HG02588 (cell line): ENCODE measurements around the gene SLC34A3.
A peak's percentile ranks its signal among the peaks of the same experiment; 100 is the strongest.

Source experiments
- ATAC-seq: cut with Tn5 transposase; IDR thresholded peaks from one replicate; pipeline ENCODE4 v1.9.1; 2021; ENCODE audit warnings: mild to moderate bottlenecking, moderate library complexity; ENCODE audit not compliant: unreplicated experiment

The SLC34A3 gene

GRCh38 chr9:137195525-137196220 is 35.0 kb upstream of the SLC34A3 start:
- ATAC-seq, result no peak

- ATAC-seq, result no peak
These were observed 32.4 kb upstream of the SLC34A3 start for GRCh38 chr9:137198051-137198901.

DNA sequence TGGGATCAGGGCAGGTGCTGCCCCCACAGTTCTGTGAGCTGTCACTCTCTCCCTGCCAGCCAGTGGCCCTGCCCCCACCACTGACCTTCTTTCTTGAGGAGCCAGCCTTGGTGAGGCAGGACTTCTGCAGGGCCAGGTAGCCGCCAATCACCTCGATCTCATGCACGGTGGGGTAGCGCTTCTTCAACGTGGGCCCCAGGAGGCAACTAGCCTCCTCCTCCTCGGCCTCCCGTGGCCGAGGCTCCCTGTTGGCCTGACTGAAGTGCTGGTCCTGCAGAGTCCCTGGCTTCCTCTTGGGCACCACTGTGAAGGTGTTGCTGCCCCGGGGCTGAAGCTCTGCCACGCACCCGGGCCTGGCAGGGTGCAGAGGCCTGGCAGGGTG is 31.8 kb upstream of the SLC34A3 start:
- ATAC-seq, result no peak

DNA sequence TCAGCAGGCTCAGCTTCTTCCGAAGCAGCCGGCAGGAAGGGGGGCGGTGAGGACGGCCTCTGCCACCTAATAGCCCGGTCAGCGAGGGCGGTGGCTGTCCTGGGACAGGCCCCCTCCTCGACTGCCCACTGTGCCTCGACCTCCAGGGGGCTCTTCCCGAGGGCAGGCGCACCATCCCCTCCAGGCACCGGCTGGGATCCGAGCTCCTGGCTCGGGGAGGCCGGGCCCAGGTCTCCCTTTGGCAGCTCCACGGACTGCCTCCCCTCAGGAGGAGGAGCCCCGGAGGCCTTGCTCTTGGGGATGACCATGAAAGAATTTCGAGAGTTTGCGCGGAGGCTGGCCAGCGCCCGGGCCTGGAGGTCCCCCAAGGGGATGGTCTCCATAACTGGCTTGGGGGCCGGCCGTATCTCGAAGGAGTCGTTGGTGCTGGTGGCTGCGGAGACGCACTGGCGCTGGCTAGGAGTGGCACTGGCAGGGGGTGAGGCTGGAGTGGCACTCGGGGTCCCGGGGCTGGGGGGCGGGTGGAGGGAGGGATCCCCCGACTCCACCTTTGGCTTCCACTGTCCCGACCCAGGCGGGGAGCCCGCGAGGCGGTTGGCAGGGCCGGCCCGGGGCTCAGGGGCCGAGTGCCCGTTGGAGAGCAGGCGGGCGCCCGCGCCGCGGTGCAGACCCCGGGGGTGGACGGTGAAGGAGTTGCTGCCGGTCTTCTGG is 31.1 kb upstream of the SLC34A3 start:
- no peak for ATAC-seq

DNA sequence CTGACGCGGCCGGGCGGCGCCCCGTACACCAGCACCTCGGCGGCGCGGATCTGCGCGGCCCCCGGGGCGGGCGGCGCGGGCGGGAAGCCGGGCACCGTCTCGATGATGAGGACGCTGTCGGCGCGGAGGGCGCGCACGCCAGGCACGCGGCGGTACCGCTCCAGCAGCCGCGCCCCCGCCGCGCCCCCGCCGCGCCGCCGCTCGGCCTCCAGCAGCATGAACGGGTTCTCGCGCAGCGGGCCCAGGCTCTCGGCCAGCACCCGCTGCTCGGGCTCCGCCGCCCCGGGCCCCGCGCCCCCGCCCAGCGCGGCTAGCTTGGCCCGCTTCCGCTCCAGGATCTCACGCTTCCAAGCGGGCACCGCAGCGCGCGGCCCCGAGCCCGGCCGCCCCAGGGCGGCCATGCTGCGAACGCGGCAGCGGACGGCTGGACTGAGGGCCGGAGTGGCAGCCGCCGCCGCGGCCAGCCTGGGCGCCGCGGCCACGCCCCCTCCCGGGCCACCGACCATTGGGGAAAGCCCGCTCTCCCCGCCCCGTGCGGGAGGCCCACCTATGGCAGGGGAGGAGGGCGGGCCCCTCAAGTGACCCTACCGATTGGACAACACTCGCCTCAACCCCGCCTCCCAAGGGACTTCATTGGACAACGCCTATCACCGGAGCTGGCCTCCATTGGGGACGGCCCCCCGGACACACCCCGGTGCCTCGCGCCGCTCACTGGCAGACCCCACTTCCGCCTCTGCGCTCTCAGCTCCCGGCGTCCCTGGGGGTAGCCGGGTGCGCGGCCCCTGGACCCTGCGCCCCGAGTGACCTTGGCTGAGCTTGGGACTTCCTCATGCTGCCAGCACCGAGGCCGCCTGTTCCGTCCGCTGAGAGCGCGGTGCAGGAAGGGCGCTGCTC is 30.1 kb upstream of the SLC34A3 start, which contains the start of gene TPRN:
Gene TPRN, minus strand, starts transcription at position 431 of the 894 bp plus-strand sequence. Its CDS starts 30 bp downstream, at position 401.
- peak; percentile 75 for ATAC-seq

GRCh38 chr9:137201205-137201868 is 29.4 kb upstream of the SLC34A3 start:
- ATAC-seq, result no peak

GRCh38 chr9:137202966-137203365 is 27.7 kb upstream of the SLC34A3 start:
- ATAC-seq, result no peak

- no peak for ATAC-seq
These were observed 26.0 kb upstream of the SLC34A3 start for GRCh38 chr9:137204731-137205125.

DNA sequence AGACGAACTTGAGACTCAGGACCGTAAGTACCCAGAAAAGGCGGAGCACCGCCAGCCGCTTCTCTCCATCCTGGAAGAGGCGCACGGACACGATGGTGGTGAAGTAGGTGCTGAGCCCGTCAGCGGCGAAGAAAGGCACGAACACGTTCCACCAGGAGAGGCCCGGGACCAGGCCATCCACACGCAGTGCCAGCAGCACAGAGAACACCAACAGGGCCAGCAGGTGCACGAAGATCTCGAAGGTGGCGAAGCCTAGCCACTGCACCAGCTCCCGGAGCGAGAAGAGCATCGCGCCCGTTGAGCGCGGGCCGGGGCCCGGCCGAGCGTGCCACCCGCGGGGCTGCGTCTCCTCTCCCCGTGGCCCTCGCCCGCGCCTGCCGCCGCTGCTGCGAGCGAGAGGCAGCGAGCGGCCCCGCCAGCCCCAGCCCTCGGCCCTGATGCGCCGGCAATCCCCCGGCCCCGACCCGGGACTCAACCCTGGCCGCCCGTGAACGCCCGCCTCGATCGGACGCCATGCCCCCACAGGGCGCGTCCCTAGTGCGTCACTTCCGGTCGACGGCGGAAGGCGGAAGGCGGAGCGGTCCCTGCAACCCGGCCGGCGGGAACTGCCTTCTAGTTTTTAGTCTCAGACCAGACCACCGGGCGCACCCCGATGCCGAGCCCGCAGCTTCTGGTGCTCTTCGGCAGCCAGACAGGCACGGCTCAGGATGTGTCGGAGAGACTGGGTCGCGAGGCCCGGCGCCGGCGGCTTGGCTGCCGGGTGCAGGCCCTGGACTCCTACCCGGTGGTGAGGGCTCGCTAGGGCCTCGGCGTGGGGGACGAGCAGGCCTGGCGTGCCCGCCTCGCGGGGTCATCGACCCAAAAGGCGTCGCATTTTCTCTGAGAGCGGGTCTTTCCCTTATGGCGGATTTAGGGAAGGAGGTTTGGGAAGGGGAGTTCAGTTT is 25.3 kb upstream of the SLC34A3 start, which contains the start of the genes NDOR1 and TMEM203:
Gene NDOR1, plus strand, starts transcription at position 575 of the 944 bp plus-strand sequence. Its CDS starts 78 bp downstream, at position 653.
Gene TMEM203, minus strand, starts transcription at position 523 of the 944 bp plus-strand sequence. Its CDS starts 234 bp downstream, at position 289.
- ATAC-seq, result peak; percentile 52

DNA sequence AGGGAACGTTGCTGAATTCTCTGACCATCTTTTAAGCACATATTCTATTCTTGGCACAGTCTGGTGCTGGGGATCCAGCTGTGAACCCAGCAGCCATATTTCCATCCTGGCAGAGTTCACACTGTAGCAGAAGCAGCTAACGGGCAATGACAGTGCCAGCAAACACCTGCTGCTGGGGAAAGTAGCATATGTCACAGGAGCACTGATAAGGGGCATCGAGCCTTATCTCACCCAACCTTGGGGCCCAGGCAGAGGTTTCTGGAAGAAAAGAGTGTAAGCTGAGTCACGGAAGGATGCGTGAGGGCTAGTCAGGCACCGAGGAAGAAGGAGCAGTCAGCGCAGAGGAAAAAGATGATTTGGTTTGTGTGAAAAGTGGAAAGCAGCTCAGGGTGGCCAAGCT is 24.1 kb upstream of the SLC34A3 start:
- ATAC-seq, result no peak

- no peak for ATAC-seq
These were observed 19.2 kb upstream of the SLC34A3 start for GRCh38 chr9:137211532-137211931.

DNA sequence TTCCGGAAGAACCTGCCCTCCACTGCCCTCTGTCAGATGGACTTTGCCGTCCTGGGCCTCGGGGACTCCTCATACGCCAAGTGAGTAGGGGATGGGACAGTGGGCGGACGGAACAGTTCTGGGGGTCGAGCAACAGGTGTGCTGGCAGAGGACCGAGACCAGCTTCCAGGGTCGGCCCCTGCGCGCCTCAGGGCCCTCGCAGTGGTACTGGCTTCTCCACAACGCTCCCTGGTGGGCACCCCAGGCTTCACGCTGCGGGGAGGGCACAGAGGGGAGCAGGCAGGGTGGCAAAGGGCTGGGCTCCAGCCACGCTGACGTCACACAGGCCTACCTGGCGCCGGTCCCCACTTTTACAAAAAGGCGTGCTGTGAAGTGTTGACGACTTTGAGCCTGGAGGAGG is 18.2 kb upstream of the SLC34A3 start:
- ATAC-seq, result no peak

- ATAC-seq, result no peak
These were observed 17.3 kb upstream of the SLC34A3 start for GRCh38 chr9:137213160-137214060.

DNA sequence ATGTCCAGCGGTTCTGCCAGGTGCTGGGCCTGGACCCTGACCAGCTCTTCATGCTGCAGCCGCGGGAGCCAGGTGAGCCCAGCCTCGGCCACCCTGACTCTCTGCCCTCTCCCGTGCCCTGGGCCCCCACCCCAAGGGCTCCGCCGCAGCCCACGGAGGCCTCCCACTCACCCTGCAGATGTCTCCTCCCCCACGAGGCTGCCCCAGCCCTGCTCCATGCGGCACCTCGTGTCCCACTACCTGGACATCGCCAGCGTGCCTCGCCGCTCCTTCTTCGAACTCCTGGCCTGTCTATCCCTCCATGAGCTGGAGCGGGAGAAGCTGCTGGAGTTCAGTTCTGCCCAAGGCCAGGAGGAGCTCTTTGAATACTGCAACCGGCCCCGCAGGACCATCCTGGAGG is 16.1 kb upstream of the SLC34A3 start:
- no peak for ATAC-seq

DNA sequence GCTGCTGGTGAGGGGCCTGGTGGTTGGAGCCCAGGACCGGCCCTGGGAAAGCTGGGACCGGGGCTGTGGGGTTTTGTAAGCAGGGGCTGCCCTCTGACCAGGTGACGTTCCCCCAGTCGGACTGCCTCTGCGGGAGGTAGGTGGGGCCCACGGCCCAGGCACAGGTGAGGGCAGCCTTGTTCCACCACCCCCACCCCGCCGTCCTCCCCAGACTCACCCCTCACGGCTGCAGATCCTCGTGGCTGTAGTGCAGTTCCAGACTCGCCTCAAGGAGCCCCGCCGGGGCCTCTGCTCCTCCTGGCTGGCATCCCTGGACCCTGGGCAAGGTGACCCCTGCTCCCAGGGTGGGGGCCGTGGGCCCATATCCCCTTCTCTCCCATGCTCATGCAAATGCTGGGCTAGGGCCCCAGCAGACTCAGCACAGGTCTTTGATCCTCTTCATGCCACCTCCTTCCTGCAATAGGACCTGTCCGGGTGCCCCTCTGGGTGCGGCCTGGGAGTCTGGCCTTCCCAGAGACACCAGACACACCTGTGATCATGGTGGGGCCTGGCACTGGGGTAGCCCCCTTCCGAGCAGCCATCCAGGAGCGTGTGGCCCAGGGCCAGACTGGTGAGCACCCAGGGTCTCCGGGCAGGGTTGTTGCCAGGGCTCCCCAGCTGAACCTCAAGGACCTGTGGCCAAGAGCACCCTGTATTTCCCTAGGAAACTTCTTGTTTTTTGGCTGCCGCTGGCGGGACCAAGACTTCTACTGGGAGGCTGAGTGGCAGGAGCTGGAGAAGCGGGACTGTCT is 15.3 kb upstream of the SLC34A3 start:
- no peak for ATAC-seq

GRCh38 chr9:137216188-137216965 is 14.3 kb upstream of the SLC34A3 start:
- no peak for ATAC-seq
